A549 (cell line): Measurements from ENCODE around the gene TTC28.

ENCODE experiments used
- CBX2 ChIP-seq: fragments of 200-600 bp; sonication (generic); IDR thresholded peaks from 2 replicates; pipeline ENCODE4 v1.6.1; 2016; ENCODE audit warnings: low read depth, mild to moderate bottlenecking, borderline replicate concordance
- EHF ChIP-seq: fragments of 250-450 bp; sonication (Bioruptor Pico); IDR thresholded peaks from 2 replicates; pipeline ENCODE4 v1.5.0; 2020; ENCODE audit warnings: mild to moderate bottlenecking
- POLR2A ChIP-seq: IDR thresholded peaks from 2 replicates; pipeline ENCODE4 v1.6.1; 2012; ENCODE audit warnings: mild to moderate bottlenecking, low read length
- POLR2AphosphoS2 ChIP-seq: conservative IDR thresholded peaks from 2 replicates; pipeline ENCODE4 v1.6.1; 2012; ENCODE audit warnings: low read length, improper control_type of control experiment, inconsistent platforms
- RAD21 ChIP-seq, 2 experiments: fragments of >200 bp in 1 of 2; sonication (Bioruptor Twin) in 1 of 2; formaldehyde crosslinking in 1 of 2; IDR thresholded peaks in 1 of 2; conservative IDR thresholded peaks in 1 of 2; 2 replicates in 1 of 2; 3 replicates in 1 of 2; pipeline ENCODE4 v1.6.1; 2012 to 2018; ENCODE audit warnings: inconsistent platforms in 1 of 2
- RFX5 ChIP-seq: fragments of 450-650 bp; IDR thresholded peaks from 2 replicates; pipeline ENCODE4 v1.7.1; 2014; ENCODE audit warnings: antibody characterized with exemption, mild to moderate bottlenecking, moderate library complexity
- RNF2 ChIP-seq: fragments of 200-600 bp; sonication (generic); IDR thresholded peaks from 2 replicates; pipeline ENCODE4 v1.6.1; 2016; ENCODE audit warnings: low read depth, mild to moderate bottlenecking, antibody characterized with exemption, moderate library complexity, borderline replicate concordance
- SMC3 ChIP-seq: fragments of >200 bp; sonication (Bioruptor Twin); formaldehyde crosslinking; IDR thresholded peaks from 3 replicates; pipeline ENCODE4 v1.6.1; 2018; ENCODE audit warnings: inconsistent platforms
- TF ChIP-seq, protein P1 (sequence below): fragments of >200 bp; sonication (Bioruptor Twin); formaldehyde crosslinking; IDR thresholded peaks from 3 replicates; pipeline ENCODE4 v1.5.1; 2016
- TF ChIP-seq, protein P2 (sequence below): fragments of >200 bp; sonication (Bioruptor Twin); formaldehyde crosslinking; IDR thresholded peaks from 3 replicates; pipeline ENCODE4 v1.6.1; 2016

DNA sequence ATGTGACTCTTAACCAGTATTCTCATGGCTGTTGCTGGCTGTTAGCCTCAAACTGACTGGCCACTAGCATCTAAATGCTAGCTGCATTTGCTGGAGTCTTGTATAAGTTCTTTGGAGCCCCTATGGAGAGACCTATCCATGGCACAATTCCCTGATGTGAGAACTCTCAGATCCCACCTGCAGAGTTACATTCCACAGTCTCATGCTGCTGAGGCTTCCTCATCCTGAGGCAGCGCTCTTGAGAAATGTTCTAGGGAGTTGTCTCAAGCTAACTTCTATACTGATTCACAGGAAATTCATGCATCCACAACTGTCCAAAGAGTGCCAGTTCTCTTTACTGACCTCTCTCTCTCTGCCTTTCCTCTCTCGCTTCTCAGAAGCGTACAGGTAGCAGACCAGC, 542.6 kb downstream of the TTC28 start:
- TF ChIP-seq SMC3 (no peak), CBX2 (no peak), POLR2A (no peak), RNF2 (no peak), RAD21 (conservative IDR thresholded peaks at IDR 0.05 in 1 of 2, IDR thresholded peaks at IDR 0.05 in 1 of 2) (no peak), POLR2AphosphoS2 (no peak), RFX5 (no peak), EHF (CRISPR knock-in tag) (no peak)
- TF ChIP-seq, protein P1, sequence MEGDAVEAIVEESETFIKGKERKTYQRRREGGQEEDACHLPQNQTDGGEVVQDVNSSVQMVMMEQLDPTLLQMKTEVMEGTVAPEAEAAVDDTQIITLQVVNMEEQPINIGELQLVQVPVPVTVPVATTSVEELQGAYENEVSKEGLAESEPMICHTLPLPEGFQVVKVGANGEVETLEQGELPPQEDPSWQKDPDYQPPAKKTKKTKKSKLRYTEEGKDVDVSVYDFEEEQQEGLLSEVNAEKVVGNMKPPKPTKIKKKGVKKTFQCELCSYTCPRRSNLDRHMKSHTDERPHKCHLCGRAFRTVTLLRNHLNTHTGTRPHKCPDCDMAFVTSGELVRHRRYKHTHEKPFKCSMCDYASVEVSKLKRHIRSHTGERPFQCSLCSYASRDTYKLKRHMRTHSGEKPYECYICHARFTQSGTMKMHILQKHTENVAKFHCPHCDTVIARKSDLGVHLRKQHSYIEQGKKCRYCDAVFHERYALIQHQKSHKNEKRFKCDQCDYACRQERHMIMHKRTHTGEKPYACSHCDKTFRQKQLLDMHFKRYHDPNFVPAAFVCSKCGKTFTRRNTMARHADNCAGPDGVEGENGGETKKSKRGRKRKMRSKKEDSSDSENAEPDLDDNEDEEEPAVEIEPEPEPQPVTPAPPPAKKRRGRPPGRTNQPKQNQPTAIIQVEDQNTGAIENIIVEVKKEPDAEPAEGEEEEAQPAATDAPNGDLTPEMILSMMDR, result no peak
- TF ChIP-seq, protein P2, sequence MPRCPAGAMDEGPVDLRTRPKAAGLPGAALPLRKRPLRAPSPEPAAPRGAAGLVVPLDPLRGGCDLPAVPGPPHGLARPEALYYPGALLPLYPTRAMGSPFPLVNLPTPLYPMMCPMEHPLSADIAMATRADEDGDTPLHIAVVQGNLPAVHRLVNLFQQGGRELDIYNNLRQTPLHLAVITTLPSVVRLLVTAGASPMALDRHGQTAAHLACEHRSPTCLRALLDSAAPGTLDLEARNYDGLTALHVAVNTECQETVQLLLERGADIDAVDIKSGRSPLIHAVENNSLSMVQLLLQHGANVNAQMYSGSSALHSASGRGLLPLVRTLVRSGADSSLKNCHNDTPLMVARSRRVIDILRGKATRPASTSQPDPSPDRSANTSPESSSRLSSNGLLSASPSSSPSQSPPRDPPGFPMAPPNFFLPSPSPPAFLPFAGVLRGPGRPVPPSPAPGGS, result no peak
